Measurements from ENCODE around the gene SLIT3.

Gene SLIT3

DNA sequence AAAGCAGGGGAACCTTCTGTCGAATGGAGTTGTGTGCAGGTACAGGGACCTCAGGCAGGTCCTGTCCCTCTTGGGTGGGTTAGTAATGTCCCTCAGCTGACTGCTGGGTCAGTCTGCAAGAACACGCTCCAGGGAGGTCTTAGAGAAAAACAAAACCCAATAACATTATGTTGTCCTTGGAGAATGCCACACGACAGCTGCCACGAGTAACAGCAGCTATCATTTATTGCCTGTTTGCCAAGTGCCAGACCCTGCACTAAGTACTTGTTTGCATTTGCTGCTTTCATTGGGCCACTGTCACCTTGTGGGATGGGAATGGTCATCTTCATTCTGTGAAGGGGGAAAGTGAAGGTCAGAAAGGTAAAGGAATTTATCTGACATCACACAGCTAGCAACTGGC lies 310.3 kb downstream of the SLIT3 start:
- H3K36me3 Mint-ChIP-seq (ENCODE audit: low read depth), result no peaks in the 10 kb centered on the region
- no peaks in the 10 kb centered on the region for H3K4me1 Mint-ChIP-seq (ENCODE audit: low read depth)
- intact Hi-C loops (cut with micrococcal nuclease), result no loop called here
- no peaks in the 10 kb centered on the region for H3K9me3 Mint-ChIP-seq
- no peak overlapping the region for H3K27ac Mint-ChIP-seq
- peaks cover 8% of the 10 kb centered on the region for H3K27me3 Mint-ChIP-seq
- no peak overlapping the region for H3K4me3 Mint-ChIP-seq

DNA sequence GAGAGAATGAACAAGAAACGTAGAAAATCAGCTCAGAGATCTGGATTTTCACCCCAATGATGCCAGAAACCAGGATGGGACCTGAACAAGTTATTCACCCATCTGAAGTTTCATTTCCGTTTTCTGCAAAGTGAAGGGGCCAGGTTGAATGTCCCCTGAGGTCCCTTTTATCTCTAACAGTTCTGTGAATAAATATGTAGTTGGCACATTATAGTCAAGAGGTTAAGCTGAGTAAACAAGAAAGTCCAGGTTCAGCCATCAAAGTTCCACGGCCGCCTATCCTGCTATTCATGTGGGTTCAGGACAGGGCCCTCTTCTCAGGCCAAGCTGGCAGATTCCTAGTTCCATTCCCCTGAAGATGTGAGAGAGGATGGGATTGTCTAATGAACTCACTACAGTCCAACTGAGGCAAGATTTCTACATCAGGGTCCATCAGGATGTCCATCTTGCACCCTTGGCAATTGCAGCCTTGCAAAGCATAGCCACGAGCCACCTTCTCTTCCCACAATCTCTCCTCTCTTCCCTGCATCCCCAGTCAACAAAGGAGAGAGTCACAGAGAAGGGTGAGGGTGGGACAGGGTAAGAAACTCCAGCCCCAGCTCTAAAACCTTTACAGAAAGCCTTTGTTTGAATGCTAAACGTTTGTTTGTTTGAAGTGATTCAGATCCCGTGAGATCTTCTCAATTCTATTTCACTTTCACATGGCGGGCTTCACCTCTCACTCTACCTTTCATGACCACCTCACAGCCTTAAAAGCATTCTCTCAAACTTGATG lies 311.0 kb downstream of the SLIT3 start:
- intact Hi-C loops (cut with micrococcal nuclease), result no loop called here
- no peaks in the 10 kb centered on the region for H3K36me3 Mint-ChIP-seq (ENCODE audit: low read depth)
- no peaks in the 10 kb centered on the region for H3K4me1 Mint-ChIP-seq (ENCODE audit: low read depth)
- no peak overlapping the region for H3K27ac Mint-ChIP-seq
- H3K4me3 Mint-ChIP-seq, result no peak overlapping the region
- H3K27me3 Mint-ChIP-seq, result peaks cover 8% of the 10 kb centered on the region
- H3K9me3 Mint-ChIP-seq, result no peaks in the 10 kb centered on the region

DNA sequence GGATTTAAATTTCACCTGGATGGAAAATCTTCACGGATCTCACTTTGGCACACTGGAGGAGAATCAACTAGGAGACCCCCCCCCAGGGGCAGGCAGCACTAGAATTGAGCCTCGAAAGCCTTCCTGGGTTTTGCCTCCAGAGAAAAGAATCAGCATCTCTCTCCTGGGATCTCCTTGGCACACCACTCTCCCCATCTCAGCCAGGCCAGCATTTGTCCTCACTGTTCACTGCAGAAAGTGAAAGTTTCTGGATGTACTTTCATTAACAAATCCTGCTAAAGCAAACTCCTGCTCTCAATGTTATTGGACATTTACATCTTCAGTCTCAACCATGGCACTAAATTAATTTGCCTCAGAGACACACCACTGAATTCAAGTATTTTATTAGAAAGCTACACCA lies 312.2 kb downstream of the SLIT3 start:
- Mint-ChIP-seq H3K27me3 (peaks cover 8% of the 10 kb centered on the region), H3K9me3 (no peaks in the 10 kb centered on the region), H3K4me1 (ENCODE audit: low read depth) (no peaks in the 10 kb centered on the region), H3K27ac (no peak overlapping the region), H3K4me3 (no peak overlapping the region), H3K36me3 (ENCODE audit: low read depth) (no peaks in the 10 kb centered on the region)
- intact Hi-C loops (cut with micrococcal nuclease), result no loop called here

DNA sequence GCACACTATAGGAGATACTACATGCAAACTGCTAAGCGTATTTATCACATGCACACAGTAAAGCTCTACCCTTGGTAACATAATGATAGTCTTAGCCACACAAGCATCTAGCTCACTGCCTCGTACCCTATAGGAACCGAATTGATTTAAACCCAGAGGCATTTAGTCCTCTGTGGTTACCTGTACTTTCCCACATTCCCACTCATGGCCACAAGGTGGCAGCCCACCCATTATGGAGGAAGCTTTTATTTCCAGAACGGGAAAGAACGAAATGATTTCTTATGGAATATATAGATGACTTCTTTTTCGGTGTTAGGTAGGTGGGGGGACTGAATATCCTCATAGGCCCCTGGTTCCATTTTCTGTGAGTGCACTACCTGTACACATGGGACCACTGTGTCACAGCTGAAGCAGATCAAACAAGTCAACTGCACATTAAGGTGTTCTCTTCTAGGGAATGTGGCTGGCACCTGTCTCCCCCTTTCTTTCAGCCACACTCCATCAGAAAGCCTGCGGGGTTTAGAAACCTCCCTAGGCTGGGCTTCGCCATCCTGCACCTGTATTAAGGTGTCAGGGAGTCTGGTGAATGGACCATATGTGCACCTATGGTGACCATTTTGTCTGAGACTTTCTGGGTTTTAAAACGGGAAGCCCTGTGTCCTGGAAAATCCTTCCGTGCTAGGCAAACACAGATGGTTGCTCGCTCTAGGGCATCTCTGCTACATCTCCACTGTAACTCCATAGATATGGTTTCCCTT lies 313.2 kb downstream of the SLIT3 start:
- peaks cover 6% of the 10 kb centered on the region for H3K27me3 Mint-ChIP-seq
- no peak overlapping the region for H3K27ac Mint-ChIP-seq
- H3K4me1 Mint-ChIP-seq (ENCODE audit: low read depth), result no peaks in the 10 kb centered on the region
- H3K9me3 Mint-ChIP-seq, result no peaks in the 10 kb centered on the region
- H3K4me3 Mint-ChIP-seq, result no peak overlapping the region
- intact Hi-C loops (cut with micrococcal nuclease), result loop anchor here (1.0 kb wide), 1 partner anchor 594 kb away; no protein-coding TSS in a partner anchor
- no peaks in the 10 kb centered on the region for H3K36me3 Mint-ChIP-seq (ENCODE audit: low read depth)

DNA sequence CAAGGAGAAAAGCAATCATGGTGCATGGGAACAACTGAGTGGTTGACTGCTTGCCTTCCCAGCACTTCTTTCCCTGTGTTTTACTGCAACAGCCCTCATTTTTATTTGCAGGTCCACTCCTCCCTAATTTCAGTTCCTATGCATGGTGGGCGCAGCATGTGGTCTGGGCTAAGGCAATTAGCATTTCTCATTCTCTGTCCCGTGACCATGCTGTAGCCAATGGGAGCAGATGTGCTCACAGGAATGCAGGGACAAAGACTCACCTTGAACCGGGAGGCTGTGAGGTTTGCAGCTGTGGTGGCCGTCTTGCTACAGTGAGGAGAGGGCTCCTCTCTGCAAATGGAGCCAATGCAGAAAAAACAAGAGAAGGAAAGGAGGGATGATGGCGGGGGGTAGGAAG lies 315.5 kb downstream of the SLIT3 start:
- no peaks in the 10 kb centered on the region for H3K4me1 Mint-ChIP-seq (ENCODE audit: low read depth)
- peaks cover 6% of the 10 kb centered on the region for H3K27me3 Mint-ChIP-seq
- H3K9me3 Mint-ChIP-seq, result no peaks in the 10 kb centered on the region
- H3K4me3 Mint-ChIP-seq, result no peak overlapping the region
- intact Hi-C loops (cut with micrococcal nuclease), result no loop called here
- H3K36me3 Mint-ChIP-seq (ENCODE audit: low read depth), result no peaks in the 10 kb centered on the region
- no peak overlapping the region for H3K27ac Mint-ChIP-seq

DNA sequence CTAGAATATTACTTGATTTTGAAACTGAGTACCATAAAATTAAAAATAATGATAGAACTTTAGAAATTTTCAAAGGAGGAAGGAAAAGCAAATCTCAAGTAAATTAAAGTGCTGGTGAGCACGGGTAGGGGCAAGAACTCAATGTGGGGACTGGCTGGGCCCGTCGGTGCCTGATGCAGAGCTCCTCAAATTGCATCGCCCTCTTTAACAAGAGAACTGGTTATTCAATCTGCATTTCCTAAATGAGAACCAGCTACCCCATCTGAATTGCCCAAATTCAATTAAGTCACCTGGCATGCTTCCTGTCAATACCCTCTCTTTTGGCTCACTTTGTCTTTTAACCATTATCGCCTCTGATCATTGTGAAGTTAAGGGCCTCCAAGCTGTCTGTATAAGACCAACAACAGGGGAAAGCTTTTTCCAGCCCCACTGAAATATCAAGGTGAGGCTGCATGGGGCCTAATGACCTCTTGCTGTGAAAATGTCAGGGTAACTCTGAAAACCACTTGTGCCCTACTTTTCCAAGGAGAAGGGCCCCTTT lies 316.7 kb downstream of the SLIT3 start:
- intact Hi-C loops (cut with micrococcal nuclease), result no loop called here
- Mint-ChIP-seq H3K36me3 (ENCODE audit: low read depth) (no peaks in the 10 kb centered on the region), H3K4me3 (no peak overlapping the region), H3K27me3 (peaks cover 6% of the 10 kb centered on the region), H3K4me1 (ENCODE audit: low read depth) (no peaks in the 10 kb centered on the region), H3K27ac (no peak overlapping the region), H3K9me3 (no peaks in the 10 kb centered on the region)

DNA sequence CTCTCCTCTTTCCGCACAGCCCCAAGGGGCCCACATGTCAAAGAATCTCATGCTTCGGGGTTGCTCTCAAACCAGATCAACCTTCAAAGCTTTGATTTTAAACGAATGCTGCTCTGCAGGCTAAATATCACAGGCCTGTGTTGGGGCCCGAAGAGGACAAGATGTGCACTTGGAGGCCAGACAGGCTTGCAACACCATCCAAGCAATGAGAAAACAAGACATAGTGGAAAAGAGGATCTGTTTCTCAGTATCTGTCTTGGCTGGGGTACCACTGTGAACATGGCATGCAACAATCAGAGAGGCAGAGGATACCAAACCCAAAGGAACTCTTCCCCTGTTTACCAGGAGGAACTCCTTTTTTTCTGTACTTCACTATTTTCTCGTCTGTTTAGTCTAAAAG lies 321.8 kb downstream of the SLIT3 start:
- Mint-ChIP-seq H3K9me3 (no peaks in the 10 kb centered on the region), H3K27ac (no peak overlapping the region), H3K27me3 (peaks cover 3% of the 10 kb centered on the region), H3K4me3 (no peak overlapping the region), H3K4me1 (ENCODE audit: low read depth) (no peaks in the 10 kb centered on the region), H3K36me3 (ENCODE audit: low read depth) (no peaks in the 10 kb centered on the region)
- intact Hi-C loops (cut with micrococcal nuclease), result no loop called here

DNA sequence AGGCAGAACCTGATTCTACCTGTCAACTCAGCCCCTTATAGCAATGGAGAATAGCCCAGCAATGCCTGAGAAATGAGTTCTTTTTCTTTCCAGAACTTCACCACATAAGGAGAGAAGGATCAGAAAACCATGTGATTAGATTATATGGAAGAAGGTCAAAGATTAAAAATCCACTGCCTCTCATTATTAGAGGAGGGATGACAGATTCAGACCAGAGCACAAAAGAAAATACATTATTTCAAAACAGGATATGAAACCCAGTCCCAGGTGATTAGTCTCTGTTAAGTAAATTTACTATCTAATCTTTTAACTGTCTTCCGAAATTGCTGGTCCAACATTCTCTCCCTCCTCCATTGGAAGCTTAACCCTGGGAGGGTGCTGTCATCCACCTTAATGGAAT lies 322.4 kb downstream of the SLIT3 start:
- Mint-ChIP-seq H3K4me1 (ENCODE audit: low read depth) (no peaks in the 10 kb centered on the region), H3K27me3 (peaks cover 3% of the 10 kb centered on the region), H3K36me3 (ENCODE audit: low read depth) (no peaks in the 10 kb centered on the region), H3K27ac (no peak overlapping the region), H3K9me3 (no peaks in the 10 kb centered on the region), H3K4me3 (no peak overlapping the region)
- intact Hi-C loops (cut with micrococcal nuclease), result no loop called here

DNA sequence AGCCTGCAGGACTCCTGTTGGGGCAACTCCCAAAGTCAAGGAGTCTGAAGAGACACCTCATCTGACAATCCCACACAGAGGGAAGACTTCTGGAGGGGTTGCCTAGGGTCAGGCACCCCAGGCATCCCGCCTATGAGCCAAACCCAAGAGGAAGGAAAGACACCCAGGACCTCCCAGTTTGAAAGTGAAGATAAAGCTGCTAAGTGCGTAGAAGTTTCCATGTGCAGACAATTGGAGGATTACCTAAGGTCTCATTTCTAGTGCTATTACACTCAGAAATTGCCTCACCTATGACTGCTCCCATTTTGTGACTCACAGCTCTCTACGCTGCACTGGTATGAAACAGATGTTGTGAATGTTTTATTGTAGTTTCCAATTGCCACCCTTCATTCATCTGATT lies 322.9 kb downstream of the SLIT3 start:
- H3K4me3 Mint-ChIP-seq, result no peak overlapping the region
- no peak overlapping the region for H3K27ac Mint-ChIP-seq
- intact Hi-C loops (cut with micrococcal nuclease), result no loop called here
- no peaks in the 10 kb centered on the region for H3K4me1 Mint-ChIP-seq (ENCODE audit: low read depth)
- peaks cover 3% of the 10 kb centered on the region for H3K27me3 Mint-ChIP-seq
- H3K9me3 Mint-ChIP-seq, result no peaks in the 10 kb centered on the region
- no peaks in the 10 kb centered on the region for H3K36me3 Mint-ChIP-seq (ENCODE audit: low read depth)

DNA sequence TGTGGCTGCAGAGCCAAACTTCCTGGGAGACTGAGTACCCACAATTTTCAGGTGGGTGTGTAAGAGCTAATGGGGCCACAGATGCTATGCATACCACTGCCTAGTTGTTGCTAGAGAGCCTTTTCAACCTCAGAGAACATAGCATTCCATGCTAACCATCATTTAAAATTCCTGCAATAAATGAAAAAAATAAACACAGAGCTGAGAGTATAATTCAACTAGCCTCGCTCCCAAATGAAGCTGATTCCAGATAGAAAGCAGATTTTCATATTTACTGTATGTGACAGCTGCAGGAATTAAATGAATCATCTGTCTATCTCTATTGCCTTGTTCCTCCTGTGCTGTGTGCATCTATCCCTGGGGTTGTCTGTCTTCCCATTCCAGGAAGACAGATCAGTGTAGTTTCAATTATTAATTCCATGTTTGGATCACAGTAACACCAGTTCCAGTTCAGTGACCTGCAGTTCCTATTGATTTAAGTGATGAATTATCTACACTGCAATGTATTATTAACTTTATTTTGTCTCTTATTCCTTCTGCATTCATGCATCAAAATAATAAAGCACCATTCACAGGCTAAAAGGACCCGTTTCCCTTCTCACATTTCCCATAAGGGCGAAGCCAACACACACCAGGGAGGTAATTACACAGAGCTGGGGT lies 324.5 kb downstream of the SLIT3 start:
- intact Hi-C loops (cut with micrococcal nuclease), result no loop called here
- Mint-ChIP-seq H3K27ac (no peak overlapping the region), H3K27me3 (peaks cover 4% of the 10 kb centered on the region), H3K36me3 (ENCODE audit: low read depth) (no peaks in the 10 kb centered on the region), H3K4me1 (ENCODE audit: low read depth) (no peaks in the 10 kb centered on the region), H3K4me3 (no peak overlapping the region), H3K9me3 (no peaks in the 10 kb centered on the region)

DNA sequence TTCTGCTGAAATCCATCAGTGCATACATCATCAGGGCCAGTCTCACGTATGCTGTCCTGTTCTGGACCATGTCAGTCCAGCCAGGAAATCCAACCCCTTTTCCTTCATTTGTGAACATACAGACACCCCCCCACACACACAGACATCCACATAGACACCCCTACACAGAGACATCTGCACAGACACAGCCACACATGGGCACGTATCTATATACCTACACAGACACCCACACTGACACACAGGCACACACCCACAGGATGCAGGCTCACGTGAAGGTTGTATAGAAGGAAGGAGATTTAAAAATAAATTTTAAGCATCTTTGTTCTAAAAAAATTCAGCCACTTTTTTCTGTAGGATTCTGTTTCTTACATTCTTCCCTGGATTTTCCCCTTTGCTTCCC lies 325.6 kb downstream of the SLIT3 start:
- no peaks in the 10 kb centered on the region for H3K36me3 Mint-ChIP-seq (ENCODE audit: low read depth)
- no peaks in the 10 kb centered on the region for H3K9me3 Mint-ChIP-seq
- H3K27ac Mint-ChIP-seq, result no peak overlapping the region
- intact Hi-C loops (cut with micrococcal nuclease), result no loop called here
- H3K4me3 Mint-ChIP-seq, result no peak overlapping the region
- H3K27me3 Mint-ChIP-seq, result peaks cover 4% of the 10 kb centered on the region
- H3K4me1 Mint-ChIP-seq (ENCODE audit: low read depth), result no peaks in the 10 kb centered on the region

DNA sequence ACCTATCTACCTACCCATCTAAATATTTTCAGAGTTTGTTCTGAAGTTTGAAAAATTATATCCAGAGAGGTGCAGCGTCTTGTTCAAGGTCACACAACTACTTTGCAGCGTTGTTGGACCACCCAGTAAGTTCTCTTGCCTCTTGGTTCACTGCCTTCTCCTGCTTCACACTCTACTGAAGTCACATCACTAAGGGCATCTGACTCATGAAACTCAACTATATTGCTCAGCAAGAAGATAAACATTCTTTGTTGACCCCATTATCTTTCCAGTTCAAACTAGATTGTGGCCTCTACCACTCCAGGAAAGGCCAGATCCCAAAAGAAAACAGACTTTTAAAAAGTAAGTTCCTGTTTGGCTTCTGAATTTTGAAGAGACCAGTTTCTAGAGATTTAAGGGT lies 326.9 kb downstream of the SLIT3 start:
- Mint-ChIP-seq H3K9me3 (no peaks in the 10 kb centered on the region), H3K36me3 (ENCODE audit: low read depth) (no peaks in the 10 kb centered on the region), H3K27ac (no peak overlapping the region), H3K27me3 (peaks cover 4% of the 10 kb centered on the region), H3K4me3 (no peak overlapping the region), H3K4me1 (ENCODE audit: low read depth) (no peaks in the 10 kb centered on the region)
- intact Hi-C loops (cut with micrococcal nuclease), result no loop called here

DNA sequence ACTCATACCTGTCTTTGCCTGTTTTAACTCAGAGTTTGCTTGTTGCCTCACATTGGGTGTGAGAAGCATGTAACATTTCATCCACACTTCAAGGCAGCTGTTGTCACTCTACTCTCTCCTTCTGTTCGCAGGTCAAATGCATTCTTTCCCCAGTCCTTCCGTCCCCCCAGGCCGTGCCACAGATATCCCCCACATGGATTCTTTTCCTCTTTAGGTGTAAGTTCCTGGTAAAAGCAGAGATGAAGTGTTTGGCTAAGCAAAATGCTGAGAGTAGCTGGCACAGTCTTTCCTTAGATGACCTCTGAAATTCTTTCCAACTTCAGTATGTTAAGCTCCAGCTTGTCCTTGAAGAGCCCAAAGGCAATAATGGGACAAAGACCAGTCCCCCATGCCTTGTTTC lies 328.2 kb downstream of the SLIT3 start:
- no peaks in the 10 kb centered on the region for H3K4me1 Mint-ChIP-seq (ENCODE audit: low read depth)
- H3K36me3 Mint-ChIP-seq (ENCODE audit: low read depth), result no peaks in the 10 kb centered on the region
- H3K27me3 Mint-ChIP-seq, result peaks cover 9% of the 10 kb centered on the region
- H3K27ac Mint-ChIP-seq, result no peak overlapping the region
- H3K9me3 Mint-ChIP-seq, result no peaks in the 10 kb centered on the region
- no peak overlapping the region for H3K4me3 Mint-ChIP-seq
- intact Hi-C loops (cut with micrococcal nuclease), result no loop called here

DNA sequence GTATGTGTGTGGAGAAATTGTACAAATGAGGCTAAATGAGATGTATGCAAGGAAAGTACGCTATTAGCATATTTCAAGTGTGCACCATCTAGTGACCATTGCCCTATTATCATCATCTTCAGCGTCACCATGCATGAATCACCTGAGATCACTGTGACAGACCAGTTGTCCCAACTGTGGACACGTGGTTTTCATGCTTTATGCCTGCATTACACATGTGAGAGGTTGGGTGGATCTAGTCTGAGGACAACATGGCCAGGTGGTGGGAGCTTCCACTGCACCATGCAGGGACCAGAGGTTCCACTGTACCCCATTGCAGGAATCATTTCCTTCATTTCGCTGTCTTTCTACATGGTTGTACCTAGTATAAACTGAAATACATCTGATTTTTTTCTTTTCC lies 329.8 kb downstream of the SLIT3 start:
- Mint-ChIP-seq H3K36me3 (ENCODE audit: low read depth) (no peaks in the 10 kb centered on the region), H3K4me3 (no peak overlapping the region), H3K9me3 (no peaks in the 10 kb centered on the region), H3K27me3 (peaks cover 10% of the 10 kb centered on the region), H3K27ac (no peak overlapping the region), H3K4me1 (ENCODE audit: low read depth) (no peaks in the 10 kb centered on the region)
- intact Hi-C loops (cut with micrococcal nuclease), result no loop called here
